ENCODE data around the gene SPATA31D4. TPM values are rescaled to one million over a fixed set of nuclear protein-coding genes. Genes with fewer than 3 reads are reported as not detected.

Gene SPATA31D4
- total RNA-seq, 1 donor from 2014 or later, result not detected

DNA sequence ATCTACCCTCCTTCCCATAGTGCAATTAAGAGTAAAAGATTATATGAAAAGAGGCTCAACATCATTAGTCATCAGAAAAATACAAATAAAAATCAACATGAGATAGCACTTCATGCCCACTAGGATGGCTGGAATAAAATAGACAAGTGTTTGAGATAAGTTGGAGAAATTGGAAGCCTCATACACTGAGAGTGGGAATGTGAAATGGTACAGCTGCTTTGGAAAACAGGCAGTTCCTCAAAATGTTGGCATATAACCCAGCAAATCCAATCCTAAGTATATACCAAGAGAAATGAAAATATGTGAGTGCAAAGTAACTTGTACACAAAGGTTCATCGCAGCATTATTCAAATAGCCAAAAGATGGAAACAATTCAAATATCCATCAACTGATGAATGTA lies 24.9 kb downstream of the SPATA31D4 start:
- Mint-ChIP-seq H3K9me3 (peaks cover 38% of the 10 kb centered on the region), H3K27ac (no peak overlapping the region), H3K4me1 (no peaks in the 10 kb centered on the region), H3K36me3 (peaks cover 12% of the 10 kb centered on the region), H3K4me3 (no peak overlapping the region), H3K27me3 (ENCODE audit: low read depth) (peaks cover 8% of the 10 kb centered on the region)
- no peak for DNase-seq (ENCODE audit: low spot score in 2 of 2, unreplicated experiment in 2 of 2)
- TF ChIP-seq, protein P1, sequence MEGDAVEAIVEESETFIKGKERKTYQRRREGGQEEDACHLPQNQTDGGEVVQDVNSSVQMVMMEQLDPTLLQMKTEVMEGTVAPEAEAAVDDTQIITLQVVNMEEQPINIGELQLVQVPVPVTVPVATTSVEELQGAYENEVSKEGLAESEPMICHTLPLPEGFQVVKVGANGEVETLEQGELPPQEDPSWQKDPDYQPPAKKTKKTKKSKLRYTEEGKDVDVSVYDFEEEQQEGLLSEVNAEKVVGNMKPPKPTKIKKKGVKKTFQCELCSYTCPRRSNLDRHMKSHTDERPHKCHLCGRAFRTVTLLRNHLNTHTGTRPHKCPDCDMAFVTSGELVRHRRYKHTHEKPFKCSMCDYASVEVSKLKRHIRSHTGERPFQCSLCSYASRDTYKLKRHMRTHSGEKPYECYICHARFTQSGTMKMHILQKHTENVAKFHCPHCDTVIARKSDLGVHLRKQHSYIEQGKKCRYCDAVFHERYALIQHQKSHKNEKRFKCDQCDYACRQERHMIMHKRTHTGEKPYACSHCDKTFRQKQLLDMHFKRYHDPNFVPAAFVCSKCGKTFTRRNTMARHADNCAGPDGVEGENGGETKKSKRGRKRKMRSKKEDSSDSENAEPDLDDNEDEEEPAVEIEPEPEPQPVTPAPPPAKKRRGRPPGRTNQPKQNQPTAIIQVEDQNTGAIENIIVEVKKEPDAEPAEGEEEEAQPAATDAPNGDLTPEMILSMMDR (IDR thresholded peaks at IDR 0.05; ENCODE audit: unreplicated experiment), result no peak

DNA sequence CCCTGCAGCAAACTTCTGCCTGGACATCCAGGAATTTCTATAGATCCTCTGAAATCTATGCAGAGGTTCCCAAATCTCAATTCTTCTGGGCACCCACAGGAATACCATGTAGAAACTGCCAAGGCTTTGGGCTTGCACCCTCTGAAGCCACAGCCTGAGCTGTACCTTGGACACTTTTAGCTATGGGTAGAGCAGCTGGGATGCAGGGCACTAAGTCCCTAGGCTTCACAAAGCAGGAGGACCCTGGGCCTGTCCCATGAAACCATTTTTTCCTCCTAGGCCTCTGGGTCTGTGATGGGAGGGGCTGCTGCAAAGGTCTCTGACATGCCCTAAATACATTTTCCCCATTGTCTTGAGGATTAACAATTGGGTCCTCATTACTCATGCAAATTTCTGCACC lies 27.4 kb downstream of the SPATA31D4 start:
- no peaks in the 10 kb centered on the region for H3K27me3 Mint-ChIP-seq (ENCODE audit: low read depth)
- peaks cover 12% of the 10 kb centered on the region for H3K36me3 Mint-ChIP-seq
- H3K27ac Mint-ChIP-seq, result no peak overlapping the region

DNA sequence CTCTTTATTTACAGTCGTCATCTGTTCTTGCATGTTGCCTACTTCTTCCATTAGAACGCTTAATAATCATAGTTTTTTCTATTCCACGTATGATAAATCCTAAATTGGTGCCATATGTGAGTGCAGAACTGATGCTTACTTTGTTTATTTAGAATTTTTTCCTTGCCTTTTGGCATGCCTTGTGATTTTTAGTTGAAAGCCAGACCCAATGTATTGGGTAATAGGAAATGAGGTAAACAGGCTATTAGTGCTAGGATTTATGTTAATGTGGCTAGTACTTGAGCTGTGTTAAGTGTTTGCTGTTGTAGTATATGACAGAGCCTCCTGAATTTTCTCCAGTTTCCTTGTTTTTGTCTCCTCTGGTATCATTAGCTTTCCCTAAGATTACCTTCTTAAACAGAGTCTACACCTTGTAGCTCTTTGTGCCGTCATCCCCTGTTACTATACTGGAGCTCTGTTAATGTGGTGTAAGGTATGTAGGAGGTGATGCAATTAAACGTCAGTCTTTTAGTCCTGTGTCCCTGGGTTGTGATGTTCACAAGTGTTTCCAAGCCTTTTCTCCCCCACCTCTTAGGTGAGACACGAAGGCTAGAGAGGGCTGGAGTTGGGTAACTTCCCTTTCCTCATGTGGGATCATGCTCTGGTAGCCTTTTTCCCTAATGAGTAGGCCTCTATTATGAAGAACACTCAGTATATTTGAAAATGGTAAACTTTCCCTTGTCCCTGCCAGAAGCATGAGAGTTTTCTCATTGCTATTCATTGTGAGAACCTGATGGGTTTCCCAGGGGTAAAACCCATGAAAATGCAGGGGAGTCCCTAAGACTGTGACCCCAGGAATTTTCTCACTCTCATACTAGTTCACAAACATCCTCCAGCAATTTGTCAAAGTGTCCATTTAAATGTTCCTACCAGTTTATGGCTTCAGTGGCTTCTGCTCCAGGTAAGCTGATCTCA lies 36.3 kb downstream of the SPATA31D4 start:
- H3K36me3 Mint-ChIP-seq, result no peaks in the 10 kb centered on the region
- TF ChIP-seq, protein P1 (IDR thresholded peaks at IDR 0.05; ENCODE audit: unreplicated experiment), result no peak
- no peak for DNase-seq (ENCODE audit: low spot score in 2 of 2, unreplicated experiment in 2 of 2)
- H3K27me3 Mint-ChIP-seq (ENCODE audit: low read depth), result no peaks in the 10 kb centered on the region
- H3K4me3 Mint-ChIP-seq, result no peak overlapping the region
- H3K27ac Mint-ChIP-seq, result no peak overlapping the region
- peaks cover 22% of the 10 kb centered on the region for H3K9me3 Mint-ChIP-seq
- no peaks in the 10 kb centered on the region for H3K4me1 Mint-ChIP-seq

More for the DNA sequence above, 27.4 kb downstream of the SPATA31D4 start:
- Mint-ChIP-seq H3K4me1 (no peaks in the 10 kb centered on the region), H3K9me3 (peaks cover 38% of the 10 kb centered on the region), H3K4me3 (no peak overlapping the region)
- TF ChIP-seq, protein P1 (IDR thresholded peaks at IDR 0.05; ENCODE audit: unreplicated experiment), result no peak
- DNase-seq (ENCODE audit: low spot score in 2 of 2, unreplicated experiment in 2 of 2), result no peak

DNA sequence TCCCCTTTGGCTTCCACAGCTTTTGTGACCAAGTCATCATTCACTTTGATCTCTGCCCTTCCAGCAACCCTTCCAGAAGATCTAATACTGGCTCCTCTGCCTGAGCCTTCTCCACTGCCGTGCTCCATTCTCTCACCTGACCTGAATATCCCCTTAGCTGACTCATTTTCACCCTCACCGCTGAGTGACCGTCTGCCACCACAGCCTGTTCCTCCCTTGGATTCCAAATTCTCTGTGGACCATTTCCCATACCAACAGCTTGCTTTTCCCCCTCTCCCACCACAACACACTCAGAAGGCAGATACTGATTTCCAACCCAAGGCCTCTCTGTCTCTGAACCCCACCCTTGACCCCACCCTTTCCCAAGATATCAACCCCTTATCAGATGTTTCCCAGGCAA lies 39.8 kb downstream of the SPATA31D4 start:
- no peaks in the 10 kb centered on the region for H3K4me1 Mint-ChIP-seq
- H3K27ac Mint-ChIP-seq, result no peak overlapping the region
- H3K27me3 Mint-ChIP-seq (ENCODE audit: low read depth), result no peaks in the 10 kb centered on the region
- H3K4me3 Mint-ChIP-seq, result no peak overlapping the region
- H3K36me3 Mint-ChIP-seq, result no peaks in the 10 kb centered on the region
- DNase-seq (ENCODE audit: low spot score in 2 of 2, unreplicated experiment in 2 of 2), result no peak
- TF ChIP-seq, protein P1 (IDR thresholded peaks at IDR 0.05; ENCODE audit: unreplicated experiment), result no peak
- peaks cover 33% of the 10 kb centered on the region for H3K9me3 Mint-ChIP-seq

DNA sequence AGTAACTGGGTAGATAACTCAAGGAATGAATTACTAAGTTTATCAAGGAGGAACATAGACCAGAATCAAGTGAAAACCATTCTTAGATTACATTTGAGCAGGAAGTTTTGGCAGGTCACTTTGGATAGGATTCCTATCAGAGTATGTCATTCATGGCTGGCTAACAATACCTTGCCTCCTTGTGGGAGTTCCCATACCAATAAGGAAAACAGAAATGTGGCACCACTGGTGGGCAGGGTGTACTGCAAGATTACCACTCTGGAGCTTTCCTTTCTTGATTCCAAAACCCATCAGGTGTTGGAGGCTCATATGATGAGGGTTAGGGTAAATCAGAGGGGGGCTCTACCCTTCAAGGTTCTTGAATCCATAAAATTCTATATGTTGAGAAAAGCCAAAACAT lies 41.7 kb downstream of the SPATA31D4 start:
- TF ChIP-seq, protein P1 (IDR thresholded peaks at IDR 0.05; ENCODE audit: unreplicated experiment), result no peak
- H3K9me3 Mint-ChIP-seq, result peaks cover 45% of the 10 kb centered on the region
- H3K36me3 Mint-ChIP-seq, result no peaks in the 10 kb centered on the region
- DNase-seq (ENCODE audit: low spot score in 2 of 2, unreplicated experiment in 2 of 2), result no peak
- H3K4me1 Mint-ChIP-seq, result no peaks in the 10 kb centered on the region
- no peak overlapping the region for H3K4me3 Mint-ChIP-seq
- H3K27me3 Mint-ChIP-seq (ENCODE audit: low read depth), result no peaks in the 10 kb centered on the region
- no peak overlapping the region for H3K27ac Mint-ChIP-seq
